ENCODE data around the gene ROPN1B. TPM values are rescaled to one million over a fixed set of nuclear protein-coding genes. Genes with fewer than 3 reads are reported as not detected.
A peak's percentile ranks its signal among the peaks of the same experiment; 100 is the strongest.
"Not testable (repeated sequence)": the region's sequence is repeated elsewhere in the genome, so short reads cannot be mapped to it uniquely, and the experiment has no call there.

Gene ROPN1B
- total and polyA plus RNA-seq, 2 experiments from 2014 or later, result not detected

- not testable (repeated sequence) for H3K79me2 ChIP-seq (replicated peaks; ENCODE audit: insufficient read depth); H3K4me1 ChIP-seq (ENCODE audit: insufficient read depth); DNase-seq (ENCODE audit: low spot score); H3K4me3 Mint-ChIP-seq; H3K27ac ChIP-seq (ENCODE audit: low read depth); H3K27ac Mint-ChIP-seq; H3K27me3 Mint-ChIP-seq (ENCODE audit: insufficient read depth, low read depth, poor library complexity); H3K9me2 ChIP-seq (ENCODE audit: insufficient read depth); H3K27me3 ChIP-seq (ENCODE audit: insufficient read depth); H2AFZ ChIP-seq; H3K4me3 ChIP-seq; H3K9me3 Mint-ChIP-seq; H3K36me3 ChIP-seq (ENCODE audit: insufficient read depth); H3K36me3 Mint-ChIP-seq (ENCODE audit: low read depth); H3F3A ChIP-seq (replicated peaks; ENCODE audit: low read depth); H4K20me1 ChIP-seq (replicated peaks; ENCODE audit: insufficient read depth); H3K4me2 ChIP-seq
- H3K4me1 Mint-ChIP-seq, result peaks cover 10% of the 10 kb centered on the region
- ATAC-seq, result peak; percentile 86
Measured at GRCh38 chr3:125984951-125985350, 16.0 kb downstream of the ROPN1B start.

- H2AFZ ChIP-seq, result peak overlapping the region; percentile 93
- H3K9me3 Mint-ChIP-seq, result no peaks in the 10 kb centered on the region; the same call in 2 of the 3 replicates
Measured at GRCh38 chr3:125990253-125990970, 21.4 kb downstream of the ROPN1B start.

GRCh38 chr3:125996751-125997150 is 27.8 kb downstream of the ROPN1B start:
- ATAC-seq; H3K36me3 ChIP-seq (ENCODE audit: insufficient read depth); H3K4me3 Mint-ChIP-seq; H2AFZ ChIP-seq; H3K27ac ChIP-seq (ENCODE audit: low read depth); H3K9me2 ChIP-seq (ENCODE audit: insufficient read depth); DNase-seq (ENCODE audit: low spot score); H3F3A ChIP-seq (replicated peaks; ENCODE audit: low read depth); H4K20me1 ChIP-seq (replicated peaks; ENCODE audit: insufficient read depth); H3K4me1 ChIP-seq (ENCODE audit: insufficient read depth); H3K36me3 Mint-ChIP-seq (ENCODE audit: low read depth); H3K4me1 Mint-ChIP-seq; H3K27me3 ChIP-seq (ENCODE audit: insufficient read depth); H3K27me3 Mint-ChIP-seq (ENCODE audit: insufficient read depth, low read depth, poor library complexity); H3K27ac Mint-ChIP-seq; H3K79me2 ChIP-seq (replicated peaks; ENCODE audit: insufficient read depth); H3K4me2 ChIP-seq; H3K4me3 ChIP-seq: not testable (repeated sequence)
- H3K9me3 Mint-ChIP-seq, result peaks cover 37% of the 10 kb centered on the region

More at GRCh38 chr3:125990253-125990970, 21.4 kb downstream of the ROPN1B start:
- Histone ChIP-seq H4K20me1 (replicated peaks; ENCODE audit: insufficient read depth) (no peaks in the 10 kb centered on the region; the same call in 1 of the 2 replicates), H3K27me3 (ENCODE audit: insufficient read depth) (no peaks in the 10 kb centered on the region), H3K79me2 (replicated peaks; ENCODE audit: insufficient read depth) (no peaks in the 10 kb centered on the region), H3K4me2 (peak overlapping the region; percentile 83), H3K27ac (ENCODE audit: low read depth) (peak overlapping the region; percentile 89), H3K36me3 (ENCODE audit: insufficient read depth) (no peaks in the 10 kb centered on the region), H3K4me3 (peak overlapping the region; percentile 77), H3K9me2 (ENCODE audit: insufficient read depth) (no peaks in the 10 kb centered on the region), H3F3A (replicated peaks; ENCODE audit: low read depth) (peaks cover 7% of the 10 kb centered on the region; the same call in 1 of the 2 replicates), H3K4me1 (ENCODE audit: insufficient read depth) (peaks cover 7% of the 10 kb centered on the region; the same call in 1 of the 2 replicates)
- DNase-seq (ENCODE audit: low spot score) (peak; percentile 98), ATAC-seq (peak; percentile 100)
- Mint-ChIP-seq H3K27me3 (ENCODE audit: insufficient read depth, low read depth, poor library complexity) (no peaks in the 10 kb centered on the region), H3K27ac (peak overlapping the region; percentile 98), H3K4me3 (peak overlapping the region; percentile 96), H3K36me3 (ENCODE audit: low read depth) (no peaks in the 10 kb centered on the region), H3K4me1 (peaks cover 5% of the 10 kb centered on the region; the same call in 1 of the 3 replicates)
- TF ChIP-seq ZNF114 (CRISPR knock-in tag; IDR thresholded peaks at IDR 0.05), result no peak
- TF ChIP-seq CREB1 (CRISPR knock-in tag; IDR thresholded peaks at IDR 0.05; ENCODE audit: low read depth), result peak; percentile 45; the same call in 1 of the 2 replicates
- peak; percentile 81 for TF ChIP-seq POLR2AphosphoS5 (IDR thresholded peaks at IDR 0.05; ENCODE audit: low read depth)
- TF ChIP-seq ZNF331 (CRISPR knock-in tag; IDR thresholded peaks at IDR 0.05; ENCODE audit: low read depth), result no peak
- no peak for TF ChIP-seq CTCF (conservative IDR thresholded peaks at IDR 0.05; ENCODE audit: low read depth in 2 of 2)
- peak; percentile 46; the same call in 1 of the 2 replicates for TF ChIP-seq ETS1 (IDR thresholded peaks at IDR 0.05)

Data from GM23338 (cell line).